Activated CD4-positive, CD25-positive, alpha-beta regulatory T cell treated with anti-CD3 and anti-CD28 coated beads, Interleukin-2, amount 50 U/mL, for 16 hours (primary cell): Measurements from ENCODE around the gene NR6A1.

Source experiments
- DNase-seq: peaks from one replicate; pipeline ENCODE4 v3.0.0-alpha.2; 2020; ENCODE audit warnings: low read depth, low spot score

NR6A1 gene

GRCh38 chr9:124576751-124577150 lies 194.4 kb downstream of the NR6A1 start:
- DNase-seq, result no peak

GRCh38 chr9:124574534-124575375 lies 196.4 kb downstream of the NR6A1 start:
- no peak for DNase-seq

GRCh38 chr9:124570942-124571666 lies 200.0 kb downstream of the NR6A1 start:
- DNase-seq, result no peak

DNA sequence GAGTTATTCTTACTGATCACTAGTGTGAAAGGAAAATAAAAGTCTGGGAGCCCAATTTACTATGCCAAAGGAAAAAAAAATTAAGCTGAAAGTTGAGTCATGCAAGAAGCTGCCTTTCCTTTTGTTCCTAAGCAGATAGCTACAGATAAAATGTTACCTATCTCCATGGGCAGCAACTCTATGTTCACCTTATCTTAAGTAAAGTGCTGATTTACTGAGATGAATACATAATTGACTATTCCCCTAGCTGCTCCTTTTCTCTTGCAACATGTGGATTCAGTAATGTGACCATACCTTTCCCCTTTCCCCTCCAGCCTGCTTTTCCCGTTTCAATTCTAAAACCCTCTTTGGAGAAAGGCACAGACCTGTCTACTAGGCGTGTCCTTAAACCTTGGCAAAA lies 201.2 kb downstream of the NR6A1 start:
- no peak for DNase-seq

GRCh38 chr9:124567362-124567761 lies 203.7 kb downstream of the NR6A1 start:
- no peak for DNase-seq

DNA sequence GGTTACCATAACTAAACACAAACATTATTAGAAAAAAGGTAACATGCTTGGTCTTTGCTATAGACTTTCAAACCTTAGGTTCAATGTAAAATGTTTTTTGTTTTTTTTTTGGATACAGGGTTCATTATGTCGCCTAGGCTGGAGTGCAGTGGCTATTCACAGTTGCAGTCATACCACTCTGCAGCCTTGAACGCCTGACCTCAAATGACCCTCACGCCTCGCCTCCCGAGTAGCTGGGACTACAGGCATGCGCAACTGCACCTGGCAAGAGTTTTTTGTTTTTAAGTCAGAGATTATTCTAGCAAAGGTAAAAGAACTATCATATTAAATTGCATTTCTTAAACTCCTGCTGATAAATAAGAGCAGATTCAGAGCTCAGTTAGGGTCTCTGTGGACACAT lies 208.8 kb downstream of the NR6A1 start:
- no peak for DNase-seq

DNA sequence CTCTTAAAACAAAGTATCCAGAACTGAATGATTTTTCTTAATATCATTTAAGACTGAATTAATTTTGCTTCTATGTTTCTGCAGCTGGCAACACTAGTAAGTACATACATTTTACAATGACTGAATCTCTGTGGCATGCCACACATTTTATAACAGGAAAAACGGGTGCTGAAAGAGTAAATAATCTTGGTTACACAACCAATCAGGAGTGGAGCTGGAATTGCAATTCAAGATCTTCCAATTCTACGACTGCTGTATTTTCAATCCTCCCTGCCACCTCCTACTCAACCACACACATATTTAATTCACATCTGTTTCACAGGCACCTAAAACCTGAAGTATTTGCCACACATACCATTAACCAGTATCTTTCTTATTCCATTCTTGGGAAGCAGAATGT lies 211.2 kb downstream of the NR6A1 start:
- DNase-seq, result no peak

GRCh38 chr9:124558777-124559470 lies 212.2 kb downstream of the NR6A1 start:
- no peak for DNase-seq

- no peak for DNase-seq
These were observed 213.2 kb downstream of the NR6A1 start for GRCh38 chr9:124557895-124558294.

- DNase-seq, result no peak
These were observed 216.1 kb downstream of the NR6A1 start for GRCh38 chr9:124555043-124555442.

- DNase-seq, result no peak
These were observed 217.4 kb downstream of the NR6A1 start for GRCh38 chr9:124553738-124554137.

DNA sequence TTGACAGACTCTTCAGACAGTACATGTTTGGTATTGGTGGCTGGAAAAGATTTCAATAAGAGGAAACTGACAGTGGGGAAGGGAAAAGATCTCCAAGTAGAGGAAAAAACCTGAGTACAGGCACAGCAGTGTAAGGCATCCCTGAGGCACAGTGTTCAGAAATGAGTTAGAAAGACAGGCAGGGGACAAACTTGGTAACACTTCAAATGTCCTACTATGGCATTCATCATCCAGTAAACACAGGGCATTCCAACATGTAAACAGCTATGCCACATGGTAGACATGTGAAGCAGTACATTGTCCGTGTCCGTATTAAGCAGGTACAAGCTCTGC lies 218.9 kb downstream of the NR6A1 start:
- DNase-seq, result no peak

GRCh38 chr9:124551472-124552272 lies 219.4 kb downstream of the NR6A1 start:
- DNase-seq, result no peak

- no peak for DNase-seq
These were observed 221.0 kb downstream of the NR6A1 start for GRCh38 chr9:124550072-124550471.

DNA sequence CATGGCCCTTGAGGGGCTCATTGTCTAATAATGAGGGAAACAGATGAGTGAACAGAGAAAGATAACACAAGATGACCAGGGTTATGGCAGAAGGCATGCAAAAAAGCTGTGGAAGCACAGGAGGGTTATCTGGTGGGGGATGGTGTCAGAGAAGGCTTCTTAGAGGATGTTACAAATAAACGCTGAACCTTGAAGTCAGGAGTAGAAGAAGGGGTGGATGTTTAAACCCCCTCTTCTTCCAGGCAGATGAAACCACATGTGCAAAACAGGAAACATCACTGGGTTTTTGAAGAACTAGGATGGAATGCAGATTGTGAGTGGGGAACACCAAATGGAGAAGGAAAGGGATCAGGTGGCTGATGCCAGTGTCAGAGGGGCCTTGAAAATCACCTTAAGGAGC lies 222.1 kb downstream of the NR6A1 start:
- DNase-seq, result no peak

DNA sequence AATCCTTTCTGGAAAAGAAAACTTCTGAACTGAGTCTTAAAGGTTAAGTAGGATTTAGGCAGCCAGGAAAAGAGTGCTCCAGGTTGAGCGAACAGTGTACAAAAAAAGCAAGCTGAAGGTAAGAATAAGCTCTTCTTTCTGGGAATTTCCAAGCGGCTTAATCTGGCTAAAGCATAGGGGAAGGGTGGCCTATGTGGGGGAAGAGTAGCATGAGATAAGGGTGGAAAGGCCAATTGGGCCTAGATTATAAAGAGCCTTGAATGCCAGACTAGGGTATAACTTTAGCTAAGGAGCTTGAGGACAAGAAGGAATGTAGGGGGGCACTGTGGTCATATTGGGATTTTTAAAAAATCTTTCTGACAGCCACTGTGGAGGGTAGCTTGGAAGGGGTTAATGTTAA lies 226.6 kb downstream of the NR6A1 start:
- no peak for DNase-seq

DNA sequence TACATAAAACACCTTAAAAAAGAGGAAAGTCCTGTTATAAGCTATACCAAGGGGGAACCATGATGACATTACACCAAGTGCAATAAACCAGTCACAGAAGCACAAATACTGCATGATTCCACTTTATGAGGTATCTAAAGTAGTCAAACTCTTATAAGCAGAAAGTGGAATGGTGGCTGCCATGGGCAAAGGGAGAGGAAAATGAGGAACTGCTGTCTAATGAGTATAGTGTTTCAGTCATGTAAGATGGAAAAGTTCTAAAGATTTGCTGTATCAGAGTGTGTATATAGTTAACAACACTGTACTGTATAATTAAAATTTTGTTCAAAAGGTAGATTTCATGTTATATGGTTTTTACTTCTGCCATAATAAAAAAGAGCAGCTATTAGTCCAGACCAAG lies 229.3 kb downstream of the NR6A1 start:
- DNase-seq, result no peak

DNA sequence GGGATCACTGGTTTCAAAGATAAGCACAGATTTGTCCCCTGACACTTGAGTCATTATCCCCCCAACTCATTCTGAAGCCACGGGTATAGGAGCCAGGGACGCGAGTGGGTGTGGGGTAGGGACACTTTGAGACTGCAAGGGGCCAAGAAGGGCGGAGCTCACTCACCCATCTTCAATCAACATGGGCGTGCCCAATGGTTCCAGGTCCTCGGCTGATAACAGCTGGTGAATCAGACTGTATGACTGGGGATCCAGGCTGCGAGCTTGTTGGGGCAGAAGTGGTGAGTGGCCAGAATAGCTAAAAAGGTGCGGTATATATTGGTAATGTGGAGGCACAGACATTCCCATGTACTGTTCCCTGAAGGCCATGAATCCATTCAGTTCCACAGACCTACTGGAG lies 233.2 kb downstream of the NR6A1 start:
- DNase-seq, result no peak

DNA sequence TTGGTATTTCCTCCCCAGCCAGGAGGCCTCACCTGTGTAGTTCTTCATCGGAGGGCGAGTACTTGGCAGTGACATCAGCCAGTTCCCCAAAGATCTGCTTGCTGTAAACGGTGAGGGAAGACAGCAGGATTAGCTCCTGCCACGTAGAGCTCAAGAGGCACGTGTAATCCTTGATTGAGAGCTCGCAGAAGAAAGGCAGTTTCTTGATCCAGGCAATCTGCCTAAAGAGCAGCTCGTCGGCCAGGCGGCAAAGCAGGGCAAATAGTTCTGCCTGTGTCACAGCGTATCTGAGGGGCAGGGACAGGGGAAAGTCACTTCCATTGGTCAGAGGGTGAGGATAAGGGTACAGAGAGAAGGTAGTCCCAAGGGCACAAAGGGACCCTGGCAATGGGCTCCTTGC lies 235.3 kb downstream of the NR6A1 start:
- no peak for DNase-seq

- no peak for DNase-seq
These were observed 238.2 kb downstream of the NR6A1 start for GRCh38 chr9:124532897-124533296.

- no peak for DNase-seq
These were observed 240.0 kb downstream of the NR6A1 start for GRCh38 chr9:124531115-124531514.

DNA sequence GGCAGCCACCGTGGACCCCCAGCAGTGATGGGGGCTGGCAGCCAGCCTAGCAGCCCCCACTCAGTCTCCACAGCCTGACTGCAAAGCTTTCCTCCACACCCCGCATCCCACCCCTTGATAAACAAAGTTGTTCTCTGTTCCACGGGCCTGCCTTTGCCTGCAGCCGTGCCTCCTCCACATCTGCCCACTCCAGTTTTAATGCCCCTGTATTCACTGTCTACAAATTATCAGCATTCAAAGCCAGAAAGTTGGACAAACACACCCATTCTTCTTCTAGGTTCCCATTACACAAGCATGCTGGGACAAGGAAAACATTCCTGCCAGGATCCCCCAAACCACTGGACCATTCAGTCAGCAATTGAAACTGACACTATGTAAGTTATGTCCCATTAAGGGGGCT lies 240.9 kb downstream of the NR6A1 start:
- DNase-seq, result no peak
